Right cardiac atrium (tissue), 5 donors: Measurements from ENCODE around the gene SLC13A4. TPM values are rescaled to one million over a fixed set of nuclear protein-coding genes. Genes with fewer than 3 reads are reported as not detected.

Experiments used
- ATAC-seq, 2 donors: fragments of 200-7000 bp; cut with Tn5 transposase; one replicate each; pipeline versions ENCODE4 v1.8.0 to v1.9.1; 2020; ENCODE audit warnings: moderate library complexity in 2 of 2, mild to moderate bottlenecking in 1 of 2
- DNase-seq, 3 donors: peaks; one replicate each; pipeline ENCODE4 v3.0.0-alpha.2; 2020
- H3K27ac ChIP-seq: one replicate; pipeline ENCODE4 v1.5.1; 2013; ENCODE audit warnings: mild to moderate bottlenecking, low read length, control low read depth, moderate library complexity
- H3K27me3 ChIP-seq: one replicate; pipeline ENCODE4 v1.6.1; 2013; ENCODE audit not compliant: control insufficient read depth, insufficient read depth
- H3K4me1 ChIP-seq: one replicate; pipeline ENCODE4 v1.6.1; 2013; ENCODE audit warnings: low read length; ENCODE audit not compliant: control insufficient read depth, insufficient read depth
- H3K4me3 ChIP-seq: one replicate; pipeline ENCODE4 v1.5.1; 2013; ENCODE audit warnings: low read length, control low read depth
- H3K9me3 ChIP-seq: one replicate; pipeline ENCODE4 v1.6.1; 2013; ENCODE audit warnings: low read length; ENCODE audit not compliant: control insufficient read depth
- WGBS: extraction: QIAGEN DNeasy Blood & Tissue Kit; methylation state at CpG from one replicate; pipeline ENCODE4 v1.1.7; 2013; 5-methylcytosine and 5-hydroxymethylcytosine counted together
- intact Hi-C, 4 donors: fragments of 100-400 bp; cut with DNase I; formaldehyde crosslinking; loops; one replicate each; pipeline versions ENCODE4 v1.11.0 to v1.14.0; 2022 to 2023
- polyA plus RNA-seq: library from polyadenylated mRNA; stranded (reverse); fragments of 200-250 nt; gene quantifications from one replicate; pipeline ENCODE4 v1.2.3, GENCODE V29; 2013
- total RNA-seq, 4 donors: library from RNA; stranded (reverse); fragmentation: NEBNext Ultra II Directional; extraction: Animal tissue kit (Norgen Biotek cat#: 25700); gene quantifications; one replicate each; pipeline ENCODE4 v1.2.1, GENCODE V29; 2021
- donor health status: healthy with polysubstance abuse.
- donor health status: DM: no; HTN: yes; CAD: no.
- donor health status: DM: no; HTN: no; CAD: no.
- donor health status: DM: no; HTN: yes; CAD: no; lungs with severe emphysema.
- donor health status: DM: yes; HTN: yes; CAD: no.

The SLC13A4 gene
- total and polyA plus RNA-seq, 5 donors = 0.16 to 0.41 (median 0.23) TPM; not detected in 2

GRCh38 chr7:135716677-135717238 lies 11.2 kb downstream of the SLC13A4 start:
- Histone ChIP-seq H3K9me3 (no peaks in the 10 kb centered on the region), H3K4me1 (peaks cover 3% of the 10 kb centered on the region), H3K27ac (no peak overlapping the region), H3K4me3 (no peak overlapping the region), H3K27me3 (no peaks in the 10 kb centered on the region)
- DNase-seq (no peak), ATAC-seq (no peak)
- intact Hi-C loops = no loop called here
- WGBS = 67% methylated on average over 9 of the region's 9 CpGs

GRCh38 chr7:135715673-135716072 lies 12.3 kb downstream of the SLC13A4 start:
- Histone ChIP-seq H3K4me1 (peaks cover 3% of the 10 kb centered on the region), H3K9me3 (no peaks in the 10 kb centered on the region), H3K27ac (no peak overlapping the region), H3K27me3 (no peaks in the 10 kb centered on the region), H3K4me3 (no peak overlapping the region)
- intact Hi-C loops = no loop called here
- DNase-seq (no peak), ATAC-seq (no peak)
- WGBS = 65% methylated on average over 1 of the region's 1 CpG

GRCh38 chr7:135715055-135715522 lies 12.9 kb downstream of the SLC13A4 start:
- H3K27ac ChIP-seq = no peak overlapping the region
- no peak overlapping the region for H3K4me3 ChIP-seq
- no peaks in the 10 kb centered on the region for H3K27me3 ChIP-seq
- intact Hi-C loops = no loop called here
- DNase-seq (no peak), ATAC-seq (no peak)
- peaks cover 3% of the 10 kb centered on the region for H3K4me1 ChIP-seq
- WGBS = 99% methylated on average over 5 of the region's 5 CpGs
- H3K9me3 ChIP-seq = no peaks in the 10 kb centered on the region

GRCh38 chr7:135714534-135715009 lies 13.4 kb downstream of the SLC13A4 start:
- Histone ChIP-seq H3K4me1 (peaks cover 3% of the 10 kb centered on the region), H3K27me3 (no peaks in the 10 kb centered on the region), H3K27ac (no peak overlapping the region), H3K4me3 (no peak overlapping the region), H3K9me3 (no peaks in the 10 kb centered on the region)
- WGBS = 70% methylated on average over 20 of the region's 20 CpGs
- peak in 1 of 2 donors; percentile 15 for ATAC-seq
- no peak for DNase-seq
- intact Hi-C loops = no loop called here

DNA sequence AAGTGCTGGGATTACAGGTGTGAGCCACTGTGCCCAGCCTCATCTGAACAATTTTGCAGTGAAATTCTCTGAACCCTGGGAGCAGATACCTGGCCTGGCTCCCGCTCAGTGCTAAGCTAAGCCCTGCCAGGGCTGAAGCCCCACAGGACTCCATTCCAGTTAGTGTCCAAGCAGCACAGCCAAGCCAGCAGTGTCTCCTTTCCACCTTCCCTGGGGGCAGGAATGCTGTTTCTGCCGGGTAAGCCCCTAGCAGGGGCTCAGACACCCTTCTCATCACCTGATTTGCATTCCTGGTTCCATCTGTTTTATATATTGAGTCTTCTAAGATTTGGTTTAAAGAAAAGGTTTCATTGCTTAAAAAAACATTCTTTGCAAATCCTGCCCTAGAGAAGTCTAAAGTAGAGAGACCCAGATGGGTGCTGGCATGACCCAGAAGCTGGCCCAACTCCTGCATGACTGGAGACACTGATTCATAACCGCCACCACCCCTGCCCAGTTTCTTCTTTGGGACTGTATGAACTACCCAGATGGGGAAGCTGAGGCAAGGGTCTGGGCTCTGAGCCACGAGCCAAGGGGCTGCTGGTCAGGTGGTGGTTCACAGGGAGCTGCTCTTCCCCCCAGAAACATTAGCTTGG lies 14.0 kb downstream of the SLC13A4 start:
- no peaks in the 10 kb centered on the region for H3K9me3 ChIP-seq
- H3K27me3 ChIP-seq = no peaks in the 10 kb centered on the region
- ATAC-seq (no peak), DNase-seq (no peak)
- WGBS = 84% methylated on average over 4 of the region's 4 CpGs
- H3K4me3 ChIP-seq = no peak overlapping the region
- intact Hi-C loops = no loop called here
- peaks cover 3% of the 10 kb centered on the region for H3K4me1 ChIP-seq
- H3K27ac ChIP-seq = no peak overlapping the region

DNA sequence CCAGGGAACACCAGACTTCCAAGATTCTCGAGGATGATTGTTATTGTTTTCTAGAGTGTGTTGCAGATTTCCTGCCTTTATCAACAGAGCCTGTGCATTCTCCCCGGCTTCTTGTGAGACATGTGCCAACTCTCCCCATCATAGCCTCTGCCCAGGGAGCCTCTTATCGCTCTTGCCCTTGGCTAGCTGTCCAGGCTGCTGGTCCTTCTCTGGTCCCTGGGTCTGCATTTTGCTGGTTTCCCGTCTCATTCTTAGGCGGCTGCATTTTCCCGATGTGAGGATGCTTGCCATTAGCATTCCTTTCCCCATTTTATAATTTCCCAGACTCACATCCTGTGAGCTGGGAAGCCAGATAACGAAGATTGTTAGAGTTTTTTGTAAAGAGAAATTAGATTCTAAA lies 15.2 kb downstream of the SLC13A4 start:
- ATAC-seq = peak; percentile 22 to 46
- Histone ChIP-seq H3K4me1 (peaks cover 3% of the 10 kb centered on the region), H3K27me3 (no peaks in the 10 kb centered on the region), H3K9me3 (no peaks in the 10 kb centered on the region), H3K4me3 (no peak overlapping the region), H3K27ac (no peak overlapping the region)
- intact Hi-C loops = no loop called here
- no peak for DNase-seq
- WGBS = 26% methylated on average over 7 of the region's 7 CpGs

- no peak overlapping the region for H3K4me3 ChIP-seq
- H3K9me3 ChIP-seq = no peaks in the 10 kb centered on the region
- peak in 1 of 2 donors; percentile 16 for ATAC-seq
- no peaks in the 10 kb centered on the region for H3K27me3 ChIP-seq
- no peak overlapping the region for H3K27ac ChIP-seq
- DNase-seq = no peak
- intact Hi-C loops = no loop called here
- 55% methylated on average over 4 of the region's 4 CpGs for WGBS
- H3K4me1 ChIP-seq = peaks cover 3% of the 10 kb centered on the region
Observed at GRCh38 chr7:135712182-135712782, 15.7 kb downstream of the SLC13A4 start.

DNA sequence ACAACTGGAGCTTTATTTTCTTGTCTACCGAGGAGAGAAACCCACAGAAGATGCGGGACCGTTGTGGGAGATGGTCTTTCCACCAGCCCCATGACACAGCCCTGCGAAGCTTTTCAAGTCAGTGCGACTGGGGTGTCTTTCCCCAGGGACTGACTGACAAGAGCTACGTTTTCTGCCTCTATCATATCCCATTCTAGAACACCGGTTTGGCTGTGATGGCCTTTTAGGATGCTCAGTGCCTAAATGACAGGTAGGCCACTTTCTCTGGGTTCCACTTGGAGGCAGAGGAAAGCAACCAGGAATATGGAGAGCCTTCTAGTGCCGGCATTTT lies 16.9 kb downstream of the SLC13A4 start:
- peaks cover 3% of the 10 kb centered on the region for H3K4me1 ChIP-seq
- DNase-seq (no peak), ATAC-seq (no peak)
- no peak overlapping the region for H3K27ac ChIP-seq
- 59% methylated on average over 8 of the region's 8 CpGs for WGBS
- intact Hi-C loops = no loop called here
- H3K27me3 ChIP-seq = no peaks in the 10 kb centered on the region
- H3K4me3 ChIP-seq = no peak overlapping the region
- no peaks in the 10 kb centered on the region for H3K9me3 ChIP-seq

DNA sequence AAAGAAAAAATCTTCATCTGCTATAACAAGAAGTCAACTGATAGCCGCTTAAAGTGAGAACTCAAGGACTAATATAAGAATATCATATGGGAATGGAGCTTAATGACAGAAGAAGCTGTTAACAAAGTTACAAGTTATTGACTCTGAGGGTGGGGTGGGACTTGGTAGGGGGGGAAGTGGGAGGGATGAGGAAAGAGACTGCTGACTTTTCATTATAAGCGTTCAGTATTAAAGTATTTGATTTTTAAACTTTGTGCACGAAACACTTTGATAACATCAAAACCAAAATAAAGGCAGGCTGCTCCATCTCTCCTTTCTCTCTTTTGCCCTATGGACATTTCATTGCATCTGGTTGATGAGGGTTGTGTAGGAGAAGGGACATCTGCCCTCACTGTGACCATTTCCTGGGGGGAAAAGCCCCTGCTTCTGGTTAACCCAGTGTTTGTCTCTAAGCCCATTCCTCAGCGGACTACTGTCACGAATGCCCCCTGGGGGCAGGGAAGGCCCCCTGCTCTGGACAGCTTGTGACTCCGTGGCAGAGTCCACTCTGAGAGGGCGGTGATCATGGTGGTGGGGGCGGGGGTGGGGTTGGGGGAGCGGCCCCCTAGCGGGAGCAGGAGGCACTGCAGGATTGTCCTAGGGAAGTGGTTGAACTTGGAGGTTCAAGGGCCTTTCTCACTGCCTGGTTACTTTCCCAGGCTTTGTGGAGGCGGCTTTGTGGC lies 17.4 kb downstream of the SLC13A4 start:
- no peaks in the 10 kb centered on the region for H3K27me3 ChIP-seq

DNA sequence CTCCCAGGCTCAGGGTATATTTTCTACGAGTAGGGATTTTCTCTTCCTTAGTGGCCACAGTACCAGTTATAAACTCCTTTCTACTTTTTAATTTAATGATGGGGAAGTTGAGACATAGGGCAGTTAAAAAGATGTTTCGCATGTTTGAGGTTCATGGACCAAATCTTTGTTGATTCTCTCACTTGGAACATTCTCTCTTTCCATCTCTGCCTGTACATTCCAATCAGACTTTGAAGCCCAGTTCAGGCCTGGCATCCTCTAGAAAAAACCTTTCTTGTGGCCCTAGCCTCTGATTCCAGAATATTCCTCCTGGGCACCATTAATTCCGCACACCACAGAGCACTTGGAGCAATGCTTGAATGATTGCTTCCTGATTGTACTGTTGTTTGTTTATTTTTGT lies 18.5 kb downstream of the SLC13A4 start:
- no peak for ATAC-seq
- peaks cover 3% of the 10 kb centered on the region for H3K4me1 ChIP-seq
- no peaks in the 10 kb centered on the region for H3K27me3 ChIP-seq
- no peak overlapping the region for H3K27ac ChIP-seq
- intact Hi-C loops = no loop called here
- H3K9me3 ChIP-seq = no peaks in the 10 kb centered on the region
- DNase-seq = no peak
- WGBS = 95% methylated on average over 3 of the region's 3 CpGs
- no peak overlapping the region for H3K4me3 ChIP-seq

More for the DNA sequence above, 17.4 kb downstream of the SLC13A4 start:
- peak in 1 of 2 donors; percentile 43 for ATAC-seq
- 46% methylated on average over 11 of the region's 11 CpGs for WGBS
- Histone ChIP-seq H3K4me3 (no peak overlapping the region), H3K9me3 (no peaks in the 10 kb centered on the region), H3K4me1 (peaks cover 3% of the 10 kb centered on the region), H3K27ac (no peak overlapping the region)
- intact Hi-C loops = no loop called here
- peak in 1 of 3 donors; percentile 58 for DNase-seq

GRCh38 chr7:135708041-135708440 lies 19.9 kb downstream of the SLC13A4 start:
- DNase-seq (no peak), ATAC-seq (no peak)
- H3K9me3 ChIP-seq = no peaks in the 10 kb centered on the region
- intact Hi-C loops = no loop called here
- H3K4me1 ChIP-seq = peaks cover 3% of the 10 kb centered on the region
- 92% methylated on average over 14 of the region's 14 CpGs for WGBS
- H3K4me3 ChIP-seq = no peak overlapping the region
- H3K27ac ChIP-seq = no peak overlapping the region
- no peaks in the 10 kb centered on the region for H3K27me3 ChIP-seq
